ENCODE results near the gene BACH2. TPM values are rescaled to one million over a fixed set of nuclear protein-coding genes. Genes with fewer than 3 reads are reported as not detected.

BACH2 gene
- total and polyA plus RNA-seq, 2 of the 4 experiments (the other 2 are of a cell fraction) = 1.3 to 1.4 TPM

DNA sequence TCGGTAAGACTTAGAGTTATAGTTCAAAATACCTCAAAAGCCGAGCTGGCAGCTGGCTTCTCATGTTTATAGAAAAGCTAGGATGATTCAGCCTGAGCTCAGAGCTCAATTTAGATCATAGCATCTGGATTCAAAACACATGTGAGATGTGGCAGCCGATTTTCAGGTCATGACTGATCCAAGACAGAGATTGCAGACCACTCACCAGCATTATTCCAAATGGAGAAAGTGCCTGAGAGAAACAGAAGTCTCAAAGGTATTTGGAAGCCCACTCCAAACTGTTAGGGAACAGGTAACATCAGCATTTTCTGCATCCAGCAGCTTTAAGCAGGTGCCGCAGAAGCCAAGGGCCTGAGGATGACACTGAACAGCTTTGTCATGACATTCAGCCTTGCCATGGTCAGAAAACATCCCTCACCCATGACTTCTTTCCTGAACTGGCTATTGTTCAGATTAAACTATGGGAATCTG, 102.2 kb downstream of the BACH2 start (continued):
- no peak for TF ChIP-seq MAFK (IDR thresholded peaks at IDR 0.05; ENCODE audit: low read depth, low read length)

DNA sequence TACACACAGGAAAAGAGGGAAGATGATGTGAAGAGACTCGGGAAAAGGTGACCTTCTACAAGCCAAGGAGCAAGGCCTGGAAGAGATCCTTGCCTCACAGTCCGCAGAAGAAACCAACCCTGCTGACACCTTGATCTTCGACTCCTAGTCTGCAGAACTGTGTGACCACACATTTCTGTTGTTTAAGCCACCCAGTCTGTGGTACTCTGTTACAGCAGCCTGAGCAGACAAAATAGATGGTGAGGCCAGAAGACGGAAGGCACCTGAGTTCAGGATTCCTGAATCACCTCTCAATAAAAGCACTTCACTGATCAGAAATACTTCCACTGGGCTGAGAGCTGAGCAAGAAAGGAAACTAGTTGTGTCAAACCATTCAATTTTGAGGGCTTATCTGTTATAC, 103.3 kb downstream of the BACH2 start:
- no CpG with 5 or more reads among the region's 4 CpGs for WGBS, 2 experiments (ENCODE audit: extremely low coverage in 2 of 2, insufficient read length in 1 of 2)
- Histone ChIP-seq H2BK20ac (ENCODE audit: low read depth, low read length) (peak overlapping the region; percentile 88), H3K23ac (ENCODE audit: low read depth, low read length) (no peak overlapping the region), H2AFZ (replicated peaks; ENCODE audit: low read length, poor library complexity) (peak overlapping the region; percentile 47), H3K27ac (ENCODE audit: insufficient read depth, low read length) (no peak overlapping the region), H2BK5ac (ENCODE audit: low read depth, low read length, poor library complexity, severe bottlenecking) (no peak overlapping the region), H2BK120ac (ENCODE audit: low read depth, low read length) (peak overlapping the region; percentile 81), H4K8ac (ENCODE audit: low read depth in 2 of 2, low read length in 2 of 2) (peak overlapping the region in 1 of 2 experiments; percentile 4; a peak in 2 of 4 replicates), H3K9ac (ENCODE audit: low read depth, low read length) (no peak overlapping the region), H3K9me3 (ENCODE audit: control insufficient read depth, insufficient read depth, low read length) (no peaks in the 10 kb centered on the region), H3K27me3 (ENCODE audit: control insufficient read depth, insufficient read depth, low read length) (no peaks in the 10 kb centered on the region), H3K4ac (ENCODE audit: low read depth, low read length) (peak overlapping the region; percentile 72), H2AK5ac (ENCODE audit: low read depth, low read length) (peak overlapping the region; percentile 74), H3K36me3 (ENCODE audit: control insufficient read depth, insufficient read depth, low read length) (no peaks in the 10 kb centered on the region), H3K4me1 (ENCODE audit: control insufficient read depth, insufficient read depth, low read length) (peaks cover 13% of the 10 kb centered on the region), H3K14ac (replicated peaks; ENCODE audit: low read depth, low read length) (0 out of 2 replicates have a peak overlapping the region, but pooled peaks have one; percentile 19), H3K4me2 (ENCODE audit: low read depth, low read length) (no peak overlapping the region), H4K91ac (ENCODE audit: insufficient read depth, low read depth, low read length) (peak overlapping the region; percentile 2; the same call in 1 of the 2 replicates), H2AK9ac (replicated peaks; ENCODE audit: low read depth, low read length, poor library complexity) (no peak overlapping the region), H4K20me1 (ENCODE audit: insufficient read depth, low read length) (no peaks in the 10 kb centered on the region), H3K79me1 (ENCODE audit: low read depth in 1 of 2, low read length in 2 of 2) (no peaks in the 10 kb centered on the region), H3K4me3 (ENCODE audit: insufficient read depth, low read depth, low read length) (no peak overlapping the region), H3K18ac (ENCODE audit: low read depth, low read length) (peak overlapping the region; percentile 92), H4K5ac (ENCODE audit: low read depth, low read length) (peak overlapping the region; percentile 5), H2BK15ac (ENCODE audit: low read depth, low read length) (peak overlapping the region; percentile 95; the same call in 2 of the 3 replicates), H3K56ac (ENCODE audit: extremely low read depth, insufficient read depth, low read length) (no peak overlapping the region), H3K9me1 (ENCODE audit: insufficient read depth, low read length) (peaks cover 7% of the 10 kb centered on the region)
- POLR2A ChIA-PET (ENCODE audit: unreplicated experiment) = no interaction called here
- intact Hi-C loops (cut with micrococcal nuclease) (no loop called here), in situ Hi-C loops (cut with MboI; ENCODE audit: low sequenced_read_pairs) (no loop called here), dilution Hi-C loops (cut with HindIII; ENCODE audit: low sequenced_read_pairs, unreplicated experiment) (no loop called here)
- CTCF ChIA-PET = no interaction called here
- no peak for DNase-seq
- BruUV-seq (replicated peaks) = no TSS peak
- no peak for ATAC-seq (ENCODE audit: low read depth)
- no peak for TF ChIP-seq CHD1 (IDR thresholded peaks at IDR 0.05; ENCODE audit: low read depth, low read length)
- no peak for TF ChIP-seq SMC3 (IDR thresholded peaks at IDR 0.05; ENCODE audit: low read depth, low read length)
- TF ChIP-seq MXI1 (IDR thresholded peaks at IDR 0.05; ENCODE audit: borderline replicate concordance, low read depth, low read length) = no peak
- no peak for TF ChIP-seq RFX5 (IDR thresholded peaks at IDR 0.05; ENCODE audit: low read depth, low read length)
- no peak for TF ChIP-seq CEBPB (IDR thresholded peaks at IDR 0.05; ENCODE audit: low read depth, low read length)
- TF ChIP-seq, protein P1, sequence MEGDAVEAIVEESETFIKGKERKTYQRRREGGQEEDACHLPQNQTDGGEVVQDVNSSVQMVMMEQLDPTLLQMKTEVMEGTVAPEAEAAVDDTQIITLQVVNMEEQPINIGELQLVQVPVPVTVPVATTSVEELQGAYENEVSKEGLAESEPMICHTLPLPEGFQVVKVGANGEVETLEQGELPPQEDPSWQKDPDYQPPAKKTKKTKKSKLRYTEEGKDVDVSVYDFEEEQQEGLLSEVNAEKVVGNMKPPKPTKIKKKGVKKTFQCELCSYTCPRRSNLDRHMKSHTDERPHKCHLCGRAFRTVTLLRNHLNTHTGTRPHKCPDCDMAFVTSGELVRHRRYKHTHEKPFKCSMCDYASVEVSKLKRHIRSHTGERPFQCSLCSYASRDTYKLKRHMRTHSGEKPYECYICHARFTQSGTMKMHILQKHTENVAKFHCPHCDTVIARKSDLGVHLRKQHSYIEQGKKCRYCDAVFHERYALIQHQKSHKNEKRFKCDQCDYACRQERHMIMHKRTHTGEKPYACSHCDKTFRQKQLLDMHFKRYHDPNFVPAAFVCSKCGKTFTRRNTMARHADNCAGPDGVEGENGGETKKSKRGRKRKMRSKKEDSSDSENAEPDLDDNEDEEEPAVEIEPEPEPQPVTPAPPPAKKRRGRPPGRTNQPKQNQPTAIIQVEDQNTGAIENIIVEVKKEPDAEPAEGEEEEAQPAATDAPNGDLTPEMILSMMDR (conservative IDR thresholded peaks at IDR 0.05; ENCODE audit: low read depth, low read length) = no peak
- TF ChIP-seq RCOR1 (IDR thresholded peaks at IDR 0.05; ENCODE audit: insufficient replicate concordance, low read length) = no peak
- TF ChIP-seq NFE2L2 (IDR thresholded peaks at IDR 0.05; ENCODE audit: low read depth, low read length) = no peak
- TF ChIP-seq MAFK (IDR thresholded peaks at IDR 0.05; ENCODE audit: low read depth, low read length) = no peak
- TF ChIP-seq, protein P2, sequence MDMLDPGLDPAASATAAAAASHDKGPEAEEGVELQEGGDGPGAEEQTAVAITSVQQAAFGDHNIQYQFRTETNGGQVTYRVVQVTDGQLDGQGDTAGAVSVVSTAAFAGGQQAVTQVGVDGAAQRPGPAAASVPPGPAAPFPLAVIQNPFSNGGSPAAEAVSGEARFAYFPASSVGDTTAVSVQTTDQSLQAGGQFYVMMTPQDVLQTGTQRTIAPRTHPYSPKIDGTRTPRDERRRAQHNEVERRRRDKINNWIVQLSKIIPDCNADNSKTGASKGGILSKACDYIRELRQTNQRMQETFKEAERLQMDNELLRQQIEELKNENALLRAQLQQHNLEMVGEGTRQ (IDR thresholded peaks at IDR 0.05; ENCODE audit: low read depth, low read length) = no peak
- no peak for TF ChIP-seq MAZ (IDR thresholded peaks at IDR 0.05; ENCODE audit: borderline replicate concordance, low read depth, low read length)
- no peak for TF ChIP-seq FOS (IDR thresholded peaks at IDR 0.05; ENCODE audit: low read depth, low read length)
- TF ChIP-seq RAD21 (IDR thresholded peaks at IDR 0.05; ENCODE audit: low read length) = no peak
- no peak for TF ChIP-seq BHLHE40 (IDR thresholded peaks at IDR 0.05; ENCODE audit: low read depth, low read length)
